Measurements from ENCODE around the gene ZSWIM5.

DNA sequence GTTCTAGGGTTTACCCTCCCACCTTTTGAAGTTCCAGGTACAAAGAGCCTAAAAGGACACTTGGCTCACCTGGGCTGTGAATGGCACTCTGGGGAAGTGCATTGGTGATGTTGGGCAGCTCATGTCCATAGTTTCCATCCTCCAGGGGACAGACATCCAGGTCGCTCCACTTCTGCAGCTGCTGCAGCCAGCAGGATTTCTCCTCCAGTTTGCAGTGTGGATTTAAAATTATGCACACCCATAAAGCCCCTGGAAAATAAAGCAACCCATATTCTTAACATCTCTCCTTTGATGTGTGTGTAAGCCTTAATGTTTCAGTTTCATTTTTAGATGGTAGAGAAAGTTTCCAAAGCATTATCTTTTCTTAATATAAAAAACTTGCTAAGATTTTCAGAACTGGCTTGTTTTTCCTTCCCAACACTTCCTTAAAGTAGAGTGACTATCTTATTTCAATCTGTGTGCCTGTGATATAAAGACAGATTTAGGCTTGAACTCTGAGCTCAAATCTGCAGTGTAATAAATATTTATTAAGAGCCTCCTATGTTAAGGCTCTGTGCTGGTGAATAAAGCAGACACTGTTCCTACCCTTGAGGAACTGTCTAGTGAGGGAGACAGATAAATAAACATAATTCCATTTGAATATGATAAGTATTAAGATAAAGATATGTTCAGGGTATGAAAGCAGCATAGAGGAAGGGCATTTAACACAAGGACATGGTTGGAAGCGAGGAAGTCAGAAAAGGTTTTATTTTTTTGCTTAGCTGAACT is 155.2 kb downstream of the ZSWIM5 start:
- TF ChIP-seq, protein P1, sequence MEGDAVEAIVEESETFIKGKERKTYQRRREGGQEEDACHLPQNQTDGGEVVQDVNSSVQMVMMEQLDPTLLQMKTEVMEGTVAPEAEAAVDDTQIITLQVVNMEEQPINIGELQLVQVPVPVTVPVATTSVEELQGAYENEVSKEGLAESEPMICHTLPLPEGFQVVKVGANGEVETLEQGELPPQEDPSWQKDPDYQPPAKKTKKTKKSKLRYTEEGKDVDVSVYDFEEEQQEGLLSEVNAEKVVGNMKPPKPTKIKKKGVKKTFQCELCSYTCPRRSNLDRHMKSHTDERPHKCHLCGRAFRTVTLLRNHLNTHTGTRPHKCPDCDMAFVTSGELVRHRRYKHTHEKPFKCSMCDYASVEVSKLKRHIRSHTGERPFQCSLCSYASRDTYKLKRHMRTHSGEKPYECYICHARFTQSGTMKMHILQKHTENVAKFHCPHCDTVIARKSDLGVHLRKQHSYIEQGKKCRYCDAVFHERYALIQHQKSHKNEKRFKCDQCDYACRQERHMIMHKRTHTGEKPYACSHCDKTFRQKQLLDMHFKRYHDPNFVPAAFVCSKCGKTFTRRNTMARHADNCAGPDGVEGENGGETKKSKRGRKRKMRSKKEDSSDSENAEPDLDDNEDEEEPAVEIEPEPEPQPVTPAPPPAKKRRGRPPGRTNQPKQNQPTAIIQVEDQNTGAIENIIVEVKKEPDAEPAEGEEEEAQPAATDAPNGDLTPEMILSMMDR (IDR thresholded peaks at IDR 0.05) = no peak
- TF ChIP-seq POLR2A (IDR thresholded peaks at IDR 0.05) = no peak

Measured in lower leg skin (tissue), 3 donors.